PC-9 (cell line): Measurements from ENCODE around the gene IMMP2L.

ENCODE experiments used
- CTCF ChIP-seq: fragments of 200-600 bp; sonication (generic); conservative IDR thresholded peaks from 2 replicates; pipeline ENCODE4 v1.6.1; 2017; ENCODE audit warnings: mixed run types, antibody characterized with exemption, mild to moderate bottlenecking, moderate library complexity
- EZH2 ChIP-seq: fragments of 200-600 bp; sonication (generic); IDR thresholded peaks from 2 replicates; pipeline ENCODE4 v1.8.0; 2017; ENCODE audit warnings: antibody characterized with exemption, low read depth

GRCh38 chr7:111530356-111530668 is 32.0 kb downstream of the IMMP2L start:
- TF ChIP-seq CTCF = no peak
- no peak for TF ChIP-seq EZH2
